Measurements from ENCODE around the gene OR10J5. TPM values are rescaled to one million over a fixed set of nuclear protein-coding genes. Genes with fewer than 3 reads are reported as not detected.
"Not testable (repeated sequence)": the region's sequence is repeated elsewhere in the genome, so short reads cannot be mapped to it uniquely, and the experiment has no call there.

Gene OR10J5
- total RNA-seq = not detected in 2 replicates

GRCh38 chr1:159535907-159536306, at the start of gene OR10J5:
Gene OR10J5, minus strand, starts transcription at chr1:159536007. Its CDS starts 0 bp downstream, at chr1:159536007.
- intact Hi-C loops (cut with micrococcal nuclease) = no loop called here
- no peaks in the 10 kb centered on the region for H3K36me3 Mint-ChIP-seq (ENCODE audit: low read depth)
- no peaks in the 10 kb centered on the region for H3K4me1 Mint-ChIP-seq (ENCODE audit: low read depth)
- no peak within 1 kb of the TSS for H3K27ac Mint-ChIP-seq
- H3K4me3 Mint-ChIP-seq = no peak within 1 kb of the TSS
- H3K27me3 Mint-ChIP-seq (ENCODE audit: insufficient read depth) = no peaks in the 10 kb centered on the region
- peaks cover 6% of the 10 kb centered on the region for H3K9me3 Mint-ChIP-seq
- DNase-seq (ENCODE audit: low spot score) = no peak

- H3K4me1 Mint-ChIP-seq (ENCODE audit: low read depth) = no peaks in the 10 kb centered on the region
- no peak overlapping the region for H3K27ac Mint-ChIP-seq
- intact Hi-C loops (cut with micrococcal nuclease) = no loop called here
- H3K27me3 Mint-ChIP-seq (ENCODE audit: insufficient read depth) = peaks cover 1% of the 10 kb centered on the region
- no peak for DNase-seq (ENCODE audit: low spot score)
- no peaks in the 10 kb centered on the region for H3K36me3 Mint-ChIP-seq (ENCODE audit: low read depth)
- no peaks in the 10 kb centered on the region for H3K9me3 Mint-ChIP-seq
- H3K4me3 Mint-ChIP-seq = no peak overlapping the region
These were observed 48.7 kb upstream of the OR10J5 start for GRCh38 chr1:159584536-159584935.

GRCh38 chr1:159581422-159581821, 45.6 kb upstream of the OR10J5 start:
- no peaks in the 10 kb centered on the region for H3K36me3 Mint-ChIP-seq (ENCODE audit: low read depth)
- no peaks in the 10 kb centered on the region for H3K4me1 Mint-ChIP-seq (ENCODE audit: low read depth)
- DNase-seq (ENCODE audit: low spot score) = no peak
- no peaks in the 10 kb centered on the region for H3K9me3 Mint-ChIP-seq
- H3K27ac Mint-ChIP-seq = no peak overlapping the region
- no peak overlapping the region for H3K4me3 Mint-ChIP-seq
- peaks cover 4% of the 10 kb centered on the region for H3K27me3 Mint-ChIP-seq (ENCODE audit: insufficient read depth)
- intact Hi-C loops (cut with micrococcal nuclease) = no loop called here

- H3K27ac Mint-ChIP-seq = no peak overlapping the region
- H3K4me3 Mint-ChIP-seq = no peak overlapping the region
These were observed 44.5 kb upstream of the OR10J5 start for GRCh38 chr1:159580340-159580739.

GRCh38 chr1:159577446-159577845, 41.6 kb upstream of the OR10J5 start:
- Mint-ChIP-seq H3K27ac (no peak overlapping the region), H3K27me3 (ENCODE audit: insufficient read depth) (peaks cover 3% of the 10 kb centered on the region), H3K36me3 (ENCODE audit: low read depth) (no peaks in the 10 kb centered on the region), H3K4me1 (ENCODE audit: low read depth) (no peaks in the 10 kb centered on the region), H3K9me3 (no peaks in the 10 kb centered on the region), H3K4me3 (no peak overlapping the region)
- no peak for DNase-seq (ENCODE audit: low spot score)
- intact Hi-C loops (cut with micrococcal nuclease) = no loop called here

More at GRCh38 chr1:159580340-159580739, 44.5 kb upstream of the OR10J5 start:
- H3K9me3 Mint-ChIP-seq = no peaks in the 10 kb centered on the region
- H3K36me3 Mint-ChIP-seq (ENCODE audit: low read depth) = no peaks in the 10 kb centered on the region
- no peak for DNase-seq (ENCODE audit: low spot score)
- peaks cover 4% of the 10 kb centered on the region for H3K27me3 Mint-ChIP-seq (ENCODE audit: insufficient read depth)
- intact Hi-C loops (cut with micrococcal nuclease) = no loop called here
- H3K4me1 Mint-ChIP-seq (ENCODE audit: low read depth) = no peaks in the 10 kb centered on the region

- no peaks in the 10 kb centered on the region for H3K27me3 Mint-ChIP-seq (ENCODE audit: insufficient read depth)
- no peaks in the 10 kb centered on the region for H3K4me1 Mint-ChIP-seq (ENCODE audit: low read depth)
- no peak for DNase-seq (ENCODE audit: low spot score)
- H3K9me3 Mint-ChIP-seq = no peaks in the 10 kb centered on the region
- H3K4me3 Mint-ChIP-seq = no peak overlapping the region
- no peaks in the 10 kb centered on the region for H3K36me3 Mint-ChIP-seq (ENCODE audit: low read depth)
- no peak overlapping the region for H3K27ac Mint-ChIP-seq
- intact Hi-C loops (cut with micrococcal nuclease) = no loop called here
These were observed 26.9 kb upstream of the OR10J5 start for GRCh38 chr1:159562680-159563079.

GRCh38 chr1:159561497-159561896, 25.7 kb upstream of the OR10J5 start:
- no peaks in the 10 kb centered on the region for H3K9me3 Mint-ChIP-seq
- intact Hi-C loops (cut with micrococcal nuclease) = no loop called here
- no peak overlapping the region for H3K4me3 Mint-ChIP-seq
- DNase-seq (ENCODE audit: low spot score) = no peak
- no peaks in the 10 kb centered on the region for H3K4me1 Mint-ChIP-seq (ENCODE audit: low read depth)
- H3K27me3 Mint-ChIP-seq (ENCODE audit: insufficient read depth) = no peaks in the 10 kb centered on the region
- H3K36me3 Mint-ChIP-seq (ENCODE audit: low read depth) = no peaks in the 10 kb centered on the region
- no peak overlapping the region for H3K27ac Mint-ChIP-seq

- H3K4me3 Mint-ChIP-seq = no peak overlapping the region
- no peaks in the 10 kb centered on the region for H3K9me3 Mint-ChIP-seq
- no peaks in the 10 kb centered on the region for H3K36me3 Mint-ChIP-seq (ENCODE audit: low read depth)
- intact Hi-C loops (cut with micrococcal nuclease) = no loop called here
- no peak overlapping the region for H3K27ac Mint-ChIP-seq
- no peak for DNase-seq (ENCODE audit: low spot score)
- H3K4me1 Mint-ChIP-seq (ENCODE audit: low read depth) = no peaks in the 10 kb centered on the region
- H3K27me3 Mint-ChIP-seq (ENCODE audit: insufficient read depth) = no peaks in the 10 kb centered on the region
These were observed 24.8 kb upstream of the OR10J5 start for GRCh38 chr1:159560599-159560998.

- no peaks in the 10 kb centered on the region for H3K9me3 Mint-ChIP-seq
- H3K4me1 Mint-ChIP-seq (ENCODE audit: low read depth) = no peaks in the 10 kb centered on the region
- intact Hi-C loops (cut with micrococcal nuclease) = no loop called here
- no peak for DNase-seq (ENCODE audit: low spot score)
- H3K27me3 Mint-ChIP-seq (ENCODE audit: insufficient read depth) = no peaks in the 10 kb centered on the region
- no peaks in the 10 kb centered on the region for H3K36me3 Mint-ChIP-seq (ENCODE audit: low read depth)
- H3K4me3 Mint-ChIP-seq = no peak overlapping the region
- no peak overlapping the region for H3K27ac Mint-ChIP-seq
These were observed 21.1 kb upstream of the OR10J5 start for GRCh38 chr1:159556931-159557369.

- no peak overlapping the region for H3K27ac Mint-ChIP-seq
- DNase-seq (ENCODE audit: low spot score) = no peak
- no peaks in the 10 kb centered on the region for H3K9me3 Mint-ChIP-seq
- no peaks in the 10 kb centered on the region for H3K36me3 Mint-ChIP-seq (ENCODE audit: low read depth)
- no peak overlapping the region for H3K4me3 Mint-ChIP-seq
- no peaks in the 10 kb centered on the region for H3K27me3 Mint-ChIP-seq (ENCODE audit: insufficient read depth)
- intact Hi-C loops (cut with micrococcal nuclease) = no loop called here
- H3K4me1 Mint-ChIP-seq (ENCODE audit: low read depth) = no peaks in the 10 kb centered on the region
These were observed 18.9 kb upstream of the OR10J5 start for GRCh38 chr1:159554696-159555095.

- H3K4me1 Mint-ChIP-seq (ENCODE audit: low read depth) = no peaks in the 10 kb centered on the region
- no peak for DNase-seq (ENCODE audit: low spot score)
- H3K27ac Mint-ChIP-seq = no peak overlapping the region
- intact Hi-C loops (cut with micrococcal nuclease) = no loop called here
- H3K27me3 Mint-ChIP-seq (ENCODE audit: insufficient read depth) = no peaks in the 10 kb centered on the region
- no peak overlapping the region for H3K4me3 Mint-ChIP-seq
- H3K9me3 Mint-ChIP-seq = no peaks in the 10 kb centered on the region
- H3K36me3 Mint-ChIP-seq (ENCODE audit: low read depth) = no peaks in the 10 kb centered on the region
These were observed 18.5 kb upstream of the OR10J5 start for GRCh38 chr1:159554261-159554660.

- Mint-ChIP-seq H3K4me1 (ENCODE audit: low read depth) (no peaks in the 10 kb centered on the region), H3K4me3 (no peak overlapping the region), H3K27ac (no peak overlapping the region), H3K9me3 (no peaks in the 10 kb centered on the region), H3K27me3 (ENCODE audit: insufficient read depth) (no peaks in the 10 kb centered on the region), H3K36me3 (ENCODE audit: low read depth) (no peaks in the 10 kb centered on the region)
- no peak for DNase-seq (ENCODE audit: low spot score)
- intact Hi-C loops (cut with micrococcal nuclease) = no loop called here
These were observed 12.3 kb upstream of the OR10J5 start for GRCh38 chr1:159548126-159548525.

GRCh38 chr1:159532922-159533321, 2.9 kb downstream of the OR10J5 start:
- no peaks in the 10 kb centered on the region for H3K4me1 Mint-ChIP-seq (ENCODE audit: low read depth)
- no peak overlapping the region for H3K27ac Mint-ChIP-seq
- intact Hi-C loops (cut with micrococcal nuclease) = no loop called here
- no peaks in the 10 kb centered on the region for H3K36me3 Mint-ChIP-seq (ENCODE audit: low read depth)
- no peak overlapping the region for H3K4me3 Mint-ChIP-seq
- DNase-seq (ENCODE audit: low spot score) = no peak
- H3K9me3 Mint-ChIP-seq = no peaks in the 10 kb centered on the region
- H3K27me3 Mint-ChIP-seq (ENCODE audit: insufficient read depth) = no peaks in the 10 kb centered on the region

GRCh38 chr1:159524792-159525191, 11.0 kb downstream of the OR10J5 start:
- H3K4me1 Mint-ChIP-seq (ENCODE audit: low read depth); H3K27me3 Mint-ChIP-seq (ENCODE audit: insufficient read depth); H3K36me3 Mint-ChIP-seq (ENCODE audit: low read depth); H3K27ac Mint-ChIP-seq; DNase-seq (ENCODE audit: low spot score); H3K4me3 Mint-ChIP-seq; H3K9me3 Mint-ChIP-seq; intact Hi-C loops (cut with micrococcal nuclease): not testable (repeated sequence)
